Nephron (organoid): ENCODE measurements around the gene ABLIM2.

Source experiments
- H3K27ac Mint-ChIP-seq, 3 experiments: 2 replicates each; pipeline ENCODE4 v1.8.0; 2020; ENCODE audit warnings: mixed read lengths in 3 of 3, mild to moderate bottlenecking in 2 of 3, moderate library complexity in 1 of 3
- H3K27me3 Mint-ChIP-seq: 2 replicates; pipeline ENCODE4 v1.8.0; 2021; ENCODE audit warnings: low read depth, mild to moderate bottlenecking, moderate library complexity, mixed read lengths
- H3K36me3 Mint-ChIP-seq: 2 replicates; pipeline ENCODE4 v1.8.0; 2020; ENCODE audit warnings: low read depth, mixed read lengths
- H3K4me1 Mint-ChIP-seq: 2 replicates; pipeline ENCODE4 v1.8.0; 2020; ENCODE audit warnings: mixed read lengths
- H3K4me3 Mint-ChIP-seq, 3 experiments: 2 replicates each; pipeline ENCODE4 v1.8.0; 2020; ENCODE audit warnings: mild to moderate bottlenecking in 3 of 3, mixed read lengths in 3 of 3, moderate library complexity in 2 of 3
- H3K9me3 Mint-ChIP-seq: 2 replicates; pipeline ENCODE4 v1.8.0; 2020; ENCODE audit warnings: mixed read lengths
- TF ChIP-seq, protein P1 (sequence below), 3 experiments: fragments of 200-600 bp; sonication (generic); IDR thresholded peaks; one replicate each; pipeline ENCODE4 v1.5.0; 2021; ENCODE audit warnings: antibody characterized with exemption in 3 of 3; ENCODE audit not compliant: unreplicated experiment in 3 of 3

The ABLIM2 gene

DNA sequence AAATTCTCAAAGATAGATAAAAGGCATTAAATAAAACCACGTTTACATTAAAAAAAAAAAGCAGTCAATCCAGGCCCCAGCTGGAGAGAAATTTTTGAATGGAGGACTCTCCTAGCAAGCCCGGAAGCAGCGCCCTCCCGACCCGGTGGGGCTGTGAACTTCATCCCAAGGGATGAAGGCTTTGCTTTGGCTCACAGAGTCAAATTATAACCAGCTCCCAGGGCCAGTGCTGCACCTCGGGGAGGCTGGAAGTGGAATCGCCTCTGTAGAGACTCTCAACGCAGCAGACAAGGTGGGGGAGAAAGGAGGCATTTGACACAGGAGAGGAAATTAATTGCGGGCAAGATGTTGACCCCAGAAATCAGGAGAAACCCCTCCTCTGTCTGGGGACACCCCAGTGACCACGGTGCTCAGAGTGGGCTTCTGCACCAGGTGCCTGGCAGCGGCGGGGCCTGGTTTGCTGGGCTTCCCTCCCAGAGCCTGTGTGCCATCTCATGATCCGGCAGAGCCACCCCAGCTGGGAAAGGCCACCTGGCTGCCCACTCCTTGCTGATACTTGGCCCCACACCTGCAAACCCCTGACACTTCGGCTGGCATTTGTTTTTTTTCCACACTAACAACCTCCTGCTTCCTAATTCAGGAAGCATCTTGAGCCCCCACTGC lies 71.7 kb downstream of the ABLIM2 start:
- peaks cover 28% of the 10 kb centered on the region for H3K27me3 Mint-ChIP-seq

GRCh38 chr4:8085491-8086117 lies 73.0 kb downstream of the ABLIM2 start:
- H3K4me1 Mint-ChIP-seq: peaks cover under 1% of the 10 kb centered on the region

More for the DNA sequence above, 71.7 kb downstream of the ABLIM2 start:
- Mint-ChIP-seq H3K4me3 (no peak overlapping the region), H3K36me3 (no peaks in the 10 kb centered on the region), H3K27ac (no peak overlapping the region), H3K4me1 (no peaks in the 10 kb centered on the region), H3K9me3 (no peaks in the 10 kb centered on the region)
- TF ChIP-seq, protein P1, sequence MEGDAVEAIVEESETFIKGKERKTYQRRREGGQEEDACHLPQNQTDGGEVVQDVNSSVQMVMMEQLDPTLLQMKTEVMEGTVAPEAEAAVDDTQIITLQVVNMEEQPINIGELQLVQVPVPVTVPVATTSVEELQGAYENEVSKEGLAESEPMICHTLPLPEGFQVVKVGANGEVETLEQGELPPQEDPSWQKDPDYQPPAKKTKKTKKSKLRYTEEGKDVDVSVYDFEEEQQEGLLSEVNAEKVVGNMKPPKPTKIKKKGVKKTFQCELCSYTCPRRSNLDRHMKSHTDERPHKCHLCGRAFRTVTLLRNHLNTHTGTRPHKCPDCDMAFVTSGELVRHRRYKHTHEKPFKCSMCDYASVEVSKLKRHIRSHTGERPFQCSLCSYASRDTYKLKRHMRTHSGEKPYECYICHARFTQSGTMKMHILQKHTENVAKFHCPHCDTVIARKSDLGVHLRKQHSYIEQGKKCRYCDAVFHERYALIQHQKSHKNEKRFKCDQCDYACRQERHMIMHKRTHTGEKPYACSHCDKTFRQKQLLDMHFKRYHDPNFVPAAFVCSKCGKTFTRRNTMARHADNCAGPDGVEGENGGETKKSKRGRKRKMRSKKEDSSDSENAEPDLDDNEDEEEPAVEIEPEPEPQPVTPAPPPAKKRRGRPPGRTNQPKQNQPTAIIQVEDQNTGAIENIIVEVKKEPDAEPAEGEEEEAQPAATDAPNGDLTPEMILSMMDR (IDR thresholded peaks at IDR 0.05; ENCODE audit: unreplicated experiment in 3 of 3): no peak

DNA sequence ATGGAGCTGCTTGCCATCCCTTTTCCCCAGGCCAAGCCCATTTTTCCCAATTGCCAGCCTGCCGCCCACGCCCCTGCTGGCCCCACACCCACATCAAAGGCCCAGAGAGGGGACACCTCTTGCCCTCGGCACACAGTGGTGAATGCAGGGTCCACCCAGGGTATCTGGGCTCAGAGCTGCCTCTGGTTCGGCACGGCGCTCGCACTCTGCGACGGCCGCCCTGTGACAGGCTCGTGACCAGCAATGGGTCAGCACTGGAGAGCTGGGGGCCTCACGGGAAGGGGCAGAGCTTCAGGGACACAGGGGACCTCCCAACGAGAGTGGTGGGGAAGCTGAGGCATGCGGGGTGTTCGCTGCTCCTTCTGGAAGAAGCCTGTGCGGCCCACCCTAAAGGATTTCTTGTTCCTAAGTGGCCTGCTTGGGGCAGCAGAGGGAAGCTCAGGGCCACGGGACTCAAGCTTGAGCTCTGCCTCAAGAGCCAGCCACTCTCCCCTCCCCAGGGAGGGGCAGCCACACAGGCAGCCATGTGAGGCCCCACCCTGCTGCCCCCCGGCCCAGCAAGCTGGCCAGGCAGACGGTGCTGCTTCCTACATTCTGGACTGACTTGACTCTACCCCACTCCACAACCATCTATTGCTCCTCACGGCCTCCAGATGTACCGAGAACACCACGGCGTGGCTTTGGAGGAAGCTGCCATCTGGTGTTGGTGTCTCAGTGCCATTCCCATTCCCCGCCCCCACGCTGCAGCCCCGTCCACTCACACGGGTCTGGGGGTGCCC lies 73.7 kb downstream of the ABLIM2 start:
- Mint-ChIP-seq H3K36me3 (no peaks in the 10 kb centered on the region), H3K9me3 (no peaks in the 10 kb centered on the region), H3K4me3 (no peak overlapping the region), H3K27me3 (peaks cover 38% of the 10 kb centered on the region), H3K4me1 (peaks cover 6% of the 10 kb centered on the region), H3K27ac (no peak overlapping the region)
- TF ChIP-seq, protein P1 (IDR thresholded peaks at IDR 0.05; ENCODE audit: unreplicated experiment in 3 of 3): no peak

More at GRCh38 chr4:8085491-8086117, 73.0 kb downstream of the ABLIM2 start:
- Mint-ChIP-seq H3K9me3 (no peaks in the 10 kb centered on the region), H3K27me3 (peaks cover 35% of the 10 kb centered on the region), H3K4me3 (no peak overlapping the region), H3K27ac (no peak overlapping the region), H3K36me3 (no peaks in the 10 kb centered on the region)
- TF ChIP-seq, protein P1 (IDR thresholded peaks at IDR 0.05; ENCODE audit: unreplicated experiment in 3 of 3): no peak

DNA sequence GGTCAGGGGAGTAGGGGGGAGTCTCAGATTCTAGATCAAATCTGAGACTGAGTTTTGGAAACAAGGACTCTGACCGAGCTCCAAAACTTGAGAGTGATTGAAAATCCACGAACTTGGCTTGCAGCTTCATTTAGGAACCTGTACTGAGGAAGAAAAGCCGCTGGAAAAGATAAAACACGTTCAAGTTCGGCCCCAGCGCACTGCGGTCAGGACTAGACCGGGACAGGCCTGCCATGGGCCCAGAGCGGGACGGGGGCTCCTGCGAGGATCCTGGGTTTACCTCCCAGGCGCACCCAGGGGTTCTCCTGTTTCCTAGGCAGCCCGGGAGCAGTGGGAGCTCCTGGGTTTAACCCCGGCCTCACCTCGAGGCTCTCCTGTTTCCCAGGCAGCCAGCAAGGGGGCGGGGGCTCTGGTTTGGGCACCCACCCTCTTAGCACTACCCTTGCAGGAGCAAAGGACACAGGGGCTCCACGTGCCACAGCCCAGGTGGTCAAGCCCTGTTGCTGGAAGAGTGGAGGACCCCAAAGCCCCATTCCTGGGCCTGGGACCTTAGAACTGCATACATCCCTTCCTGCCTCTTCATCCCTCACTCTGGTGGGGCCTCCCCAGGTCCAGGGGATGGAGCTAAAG lies 74.5 kb downstream of the ABLIM2 start:
- TF ChIP-seq, protein P1 (IDR thresholded peaks at IDR 0.05; ENCODE audit: unreplicated experiment in 3 of 3): no peak
- H3K27me3 Mint-ChIP-seq: peaks cover 40% of the 10 kb centered on the region
- no peaks in the 10 kb centered on the region for H3K9me3 Mint-ChIP-seq
- no peak overlapping the region for H3K4me3 Mint-ChIP-seq
- no peaks in the 10 kb centered on the region for H3K36me3 Mint-ChIP-seq
- peaks cover 12% of the 10 kb centered on the region for H3K4me1 Mint-ChIP-seq
- no peak overlapping the region for H3K27ac Mint-ChIP-seq

GRCh38 chr4:8083086-8083825 lies 75.4 kb downstream of the ABLIM2 start:
- Mint-ChIP-seq H3K27me3 (peaks cover 44% of the 10 kb centered on the region), H3K4me1 (peaks cover 12% of the 10 kb centered on the region), H3K36me3 (no peaks in the 10 kb centered on the region), H3K27ac (no peak overlapping the region), H3K9me3 (no peaks in the 10 kb centered on the region), H3K4me3 (no peak overlapping the region)
- TF ChIP-seq, protein P1 (IDR thresholded peaks at IDR 0.05; ENCODE audit: unreplicated experiment in 3 of 3): no peak
